GM19240 (cell line): ENCODE measurements around the gene CACHD1.
"Not testable (repeated sequence)": the region's sequence is repeated elsewhere in the genome, so short reads cannot be mapped to it uniquely, and the experiment has no call there.

ENCODE experiments used
- DNase-seq: peaks from one replicate; pipeline ENCODE4 v3.0.0; 2011; ENCODE audit warnings: low spot score; ENCODE audit not compliant: insufficient read length

CACHD1 gene

DNA sequence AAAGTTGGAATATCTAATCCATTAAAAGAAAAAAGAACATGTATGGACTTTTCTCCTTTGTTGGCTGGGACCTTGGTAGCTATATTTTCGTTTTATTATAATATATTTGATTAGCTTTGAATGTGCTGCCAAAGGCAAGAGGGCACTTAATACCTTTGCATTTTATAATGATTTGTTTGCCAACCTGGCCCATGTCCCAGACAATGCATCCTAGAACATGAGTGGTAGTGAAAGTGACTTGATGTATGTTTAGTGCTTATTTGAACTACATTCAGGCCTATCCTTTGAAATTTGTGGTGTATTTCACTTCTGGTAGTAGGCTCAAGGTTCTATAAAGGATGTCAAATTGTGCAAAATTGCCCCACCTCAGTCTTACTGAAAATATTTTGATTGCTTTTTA is 25.9 kb downstream of the CACHD1 start:
- DNase-seq: no peak

GRCh38 chr1:64496606-64497005 is 26.7 kb downstream of the CACHD1 start:
- no peak for DNase-seq

- no peak for DNase-seq
These were observed 27.4 kb downstream of the CACHD1 start for GRCh38 chr1:64497088-64497883.

DNA sequence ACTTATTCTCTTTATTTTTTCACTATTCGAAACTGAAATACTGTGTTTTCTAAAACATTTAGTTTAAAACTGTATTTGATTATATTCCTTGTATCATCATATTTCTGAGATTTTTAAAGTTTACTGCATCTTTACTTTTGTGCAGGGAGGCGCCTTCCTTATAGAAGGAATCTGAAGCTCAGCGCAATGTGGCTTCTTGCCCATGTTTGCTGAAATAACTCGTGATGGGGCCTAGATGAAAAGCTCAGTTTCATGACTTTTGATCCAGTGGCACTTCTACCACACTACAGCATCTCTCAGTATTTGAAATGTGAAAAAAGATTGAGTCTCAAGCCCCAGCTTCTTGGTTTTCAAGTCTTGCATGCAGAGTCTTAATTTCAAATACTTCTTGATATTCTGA is 28.4 kb downstream of the CACHD1 start:
- DNase-seq: no peak

GRCh38 chr1:64499011-64499410 is 29.1 kb downstream of the CACHD1 start:
- no peak for DNase-seq

- DNase-seq: no peak
These were observed 30.0 kb downstream of the CACHD1 start for GRCh38 chr1:64499966-64500365.

GRCh38 chr1:64502083-64502482 is 32.2 kb downstream of the CACHD1 start:
- DNase-seq: no peak

GRCh38 chr1:64502931-64503330 is 33.0 kb downstream of the CACHD1 start:
- no peak for DNase-seq

DNA sequence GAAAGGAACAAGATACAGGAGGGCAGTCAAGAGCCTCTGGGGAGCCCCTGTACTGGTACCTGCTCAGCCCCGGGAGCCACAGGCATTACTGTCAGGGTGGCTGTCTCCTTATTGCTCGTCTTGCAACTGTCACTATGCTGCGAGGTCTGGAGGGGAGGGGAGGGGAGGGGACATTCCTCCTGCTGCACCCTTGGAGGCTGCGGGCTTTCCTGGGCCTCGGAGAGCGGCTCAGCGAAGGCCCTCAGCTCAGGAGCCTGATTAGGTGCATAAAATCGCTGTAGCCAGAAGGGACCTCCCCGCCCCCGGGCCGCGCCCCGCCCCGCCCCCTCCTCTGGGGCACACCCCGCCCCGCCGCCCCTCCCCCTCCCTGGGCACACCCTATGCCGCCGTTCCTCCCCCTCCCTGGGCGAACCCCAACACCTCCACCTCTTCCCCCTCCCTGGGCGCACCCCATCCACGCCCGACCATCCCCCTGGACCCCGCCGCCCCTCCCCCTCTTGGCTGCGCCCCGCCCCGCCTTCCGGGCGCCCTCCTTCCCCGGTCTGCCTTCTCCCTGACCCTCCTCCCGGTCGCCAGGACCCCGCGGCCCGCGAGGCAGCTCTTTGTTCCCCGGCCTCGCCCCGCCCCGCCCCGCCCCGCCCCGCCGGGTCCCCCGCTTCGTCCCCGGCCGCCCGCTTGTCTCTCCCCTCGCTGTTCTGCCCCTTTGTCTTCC is 35.5 kb downstream of the CACHD1 start:
- DNase-seq: no peak

GRCh38 chr1:64505944-64506655 is 36.2 kb downstream of the CACHD1 start:
- no peak for DNase-seq

DNA sequence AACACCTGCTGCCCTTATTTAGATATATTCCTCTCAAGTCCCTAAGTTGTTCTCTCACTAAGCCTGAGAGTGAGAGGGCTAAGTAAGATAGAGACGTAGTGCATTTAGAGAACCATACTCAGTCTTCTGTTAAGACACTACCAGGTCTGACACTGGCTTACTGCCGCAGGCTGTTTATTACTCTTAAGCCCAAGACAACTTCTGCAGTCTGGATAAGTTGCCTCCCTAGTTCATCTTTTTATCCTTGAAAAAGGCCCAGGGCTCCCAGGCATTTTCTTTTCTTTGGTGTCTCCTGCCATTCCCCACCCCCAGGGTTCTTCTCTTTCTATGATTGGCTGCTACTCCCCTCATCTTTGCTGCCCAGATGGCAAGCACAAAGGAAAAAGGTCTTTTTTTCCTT is 38.7 kb downstream of the CACHD1 start:
- no peak for DNase-seq

DNA sequence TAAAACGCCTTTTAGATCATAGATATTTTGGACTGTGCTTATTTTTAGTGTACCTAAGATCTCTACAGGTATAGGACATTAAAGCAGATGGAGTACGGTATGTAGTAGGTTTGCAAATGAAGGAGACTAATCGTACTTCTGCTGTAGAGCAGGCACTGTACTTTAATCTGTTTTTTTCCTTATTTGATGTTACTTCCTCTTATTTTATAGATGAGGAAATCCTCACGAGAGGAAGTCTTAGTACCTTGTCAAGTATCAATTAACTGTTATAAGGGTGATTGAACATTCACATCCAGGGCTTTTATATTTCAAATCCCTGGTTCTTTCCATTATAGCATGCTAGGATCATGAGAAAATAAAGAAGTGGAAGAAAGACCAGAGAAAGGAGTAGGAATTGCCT is 41.1 kb downstream of the CACHD1 start:
- DNase-seq: no peak

GRCh38 chr1:64512206-64512605 is 42.3 kb downstream of the CACHD1 start:
- not testable (repeated sequence) for DNase-seq

- no peak for DNase-seq
These were observed 43.6 kb downstream of the CACHD1 start for GRCh38 chr1:64513545-64513944.

GRCh38 chr1:64514197-64514765 is 44.4 kb downstream of the CACHD1 start:
- DNase-seq: no peak

DNA sequence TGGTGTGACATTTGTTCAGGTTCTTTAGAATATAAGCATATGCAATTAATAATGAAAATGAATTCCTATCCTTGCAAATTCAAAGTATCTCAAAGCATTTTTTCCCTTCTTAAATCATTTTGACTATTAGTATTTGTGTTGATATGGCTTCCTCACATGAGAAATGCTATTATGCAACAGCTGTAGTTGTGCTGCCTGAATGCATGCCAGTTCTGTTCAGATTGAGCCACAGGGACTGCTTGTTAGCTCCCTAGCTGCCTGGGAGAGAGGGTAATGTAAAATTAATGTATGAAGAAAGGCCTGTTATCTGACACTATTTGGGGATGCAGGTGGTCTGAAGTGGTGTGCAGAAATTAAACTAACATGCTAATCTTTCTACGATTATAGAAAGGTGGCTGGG is 45.5 kb downstream of the CACHD1 start:
- no peak for DNase-seq

DNA sequence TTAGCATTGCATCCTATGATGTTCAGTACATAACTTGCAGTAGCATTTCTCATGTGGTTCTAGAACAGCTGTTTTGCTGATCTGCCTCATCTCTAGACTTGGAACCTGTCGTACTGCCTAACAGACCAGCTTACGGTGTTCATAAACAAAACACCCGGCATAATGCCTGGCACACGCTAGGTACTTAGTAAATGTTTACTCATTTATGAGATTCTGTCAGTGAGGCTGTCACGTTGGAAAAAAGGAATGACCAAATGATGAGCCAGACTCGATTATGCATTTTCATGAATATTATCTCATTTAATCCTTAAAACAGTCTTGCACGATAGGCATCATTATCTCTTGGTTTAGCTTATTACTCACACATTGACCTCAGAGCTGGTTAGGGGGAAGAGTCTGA is 46.4 kb downstream of the CACHD1 start:
- no peak for DNase-seq

GRCh38 chr1:64516803-64517568 is 47.1 kb downstream of the CACHD1 start:
- no peak for DNase-seq

DNA sequence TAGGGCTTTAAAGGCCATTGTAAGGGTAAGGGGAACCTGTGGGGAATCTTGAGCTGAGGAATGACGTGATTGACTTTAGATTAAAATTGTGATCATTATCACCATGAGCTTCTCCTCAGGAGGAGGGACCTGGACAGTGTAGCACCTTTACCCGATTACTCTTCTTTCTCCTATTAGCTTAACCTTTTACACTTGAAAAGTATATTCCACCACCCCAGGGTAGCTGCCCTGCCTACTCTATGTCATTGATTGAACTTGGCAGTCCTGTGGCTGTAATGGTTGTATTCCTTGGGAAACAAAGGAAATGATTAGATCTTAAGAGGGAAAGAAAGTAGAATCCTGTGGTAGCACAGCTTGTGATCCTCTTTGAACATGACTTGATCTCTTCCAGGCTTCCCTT is 47.7 kb downstream of the CACHD1 start:
- DNase-seq: no peak

- DNase-seq: no peak
These were observed 49.0 kb downstream of the CACHD1 start for GRCh38 chr1:64518692-64519481.
